GM15510 (cell line): ENCODE data around the gene GBX2.

Experiments
- POLR2A ChIP-seq: IDR thresholded peaks from 3 replicates; pipeline ENCODE4 v1.6.1; 2011; ENCODE audit warnings: borderline replicate concordance; ENCODE audit not compliant: insufficient read length; ENCODE audit errors: extremely low read depth

The GBX2 gene

GRCh38 chr2:236156095-236156859 is 11.9 kb downstream of the GBX2 start:
- TF ChIP-seq POLR2A, result no peak

- no peak for TF ChIP-seq POLR2A
These were observed 12.8 kb downstream of the GBX2 start for GRCh38 chr2:236155406-236155805.

GRCh38 chr2:236146436-236146835 is 21.8 kb downstream of the GBX2 start:
- TF ChIP-seq POLR2A, result no peak

DNA sequence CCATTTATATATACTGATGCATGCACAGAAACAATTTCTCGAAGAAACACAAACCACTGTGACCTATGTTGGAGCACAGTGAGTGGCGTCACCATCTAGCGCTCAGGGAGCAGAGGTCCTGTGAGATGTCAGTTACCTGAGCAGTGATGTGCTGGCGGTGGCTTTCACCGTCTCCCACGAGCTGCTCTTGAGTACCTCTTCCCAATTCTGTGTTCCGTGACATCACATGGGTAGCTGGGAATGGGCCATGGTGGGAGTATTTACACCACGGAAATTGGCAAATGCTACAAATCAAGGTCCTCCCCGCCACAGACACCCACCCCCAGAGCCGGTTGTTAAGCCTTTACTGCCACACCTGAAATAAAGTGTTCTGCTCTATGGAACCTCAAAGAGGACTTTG is 24.4 kb downstream of the GBX2 start:
- no peak for TF ChIP-seq POLR2A

- TF ChIP-seq POLR2A, result no peak
These were observed 31.1 kb downstream of the GBX2 start for GRCh38 chr2:236137066-236137465.

DNA sequence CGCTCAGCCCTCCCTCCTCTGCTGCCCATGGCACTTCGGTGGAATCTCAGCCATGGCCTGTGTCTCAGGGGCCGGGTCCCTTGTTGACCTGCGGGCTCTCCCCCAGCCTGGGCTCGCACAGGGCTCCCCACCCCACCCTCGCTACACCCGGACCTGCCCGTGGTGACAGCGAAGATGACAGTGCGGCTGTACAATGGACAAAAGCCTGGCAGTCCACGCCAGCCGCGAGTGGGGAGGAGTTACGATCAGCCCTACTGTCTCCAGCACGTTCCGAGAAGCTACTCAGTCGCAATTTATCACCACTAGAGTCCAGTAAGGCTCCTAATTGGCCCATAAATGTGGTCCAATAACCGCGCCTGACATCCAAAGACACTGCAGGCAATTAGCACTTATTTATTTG is 31.6 kb downstream of the GBX2 start:
- no peak for TF ChIP-seq POLR2A

GRCh38 chr2:236133410-236134012 is 34.7 kb downstream of the GBX2 start:
- no peak for TF ChIP-seq POLR2A

- TF ChIP-seq POLR2A, result no peak
These were observed 37.0 kb downstream of the GBX2 start for GRCh38 chr2:236131073-236131692.

DNA sequence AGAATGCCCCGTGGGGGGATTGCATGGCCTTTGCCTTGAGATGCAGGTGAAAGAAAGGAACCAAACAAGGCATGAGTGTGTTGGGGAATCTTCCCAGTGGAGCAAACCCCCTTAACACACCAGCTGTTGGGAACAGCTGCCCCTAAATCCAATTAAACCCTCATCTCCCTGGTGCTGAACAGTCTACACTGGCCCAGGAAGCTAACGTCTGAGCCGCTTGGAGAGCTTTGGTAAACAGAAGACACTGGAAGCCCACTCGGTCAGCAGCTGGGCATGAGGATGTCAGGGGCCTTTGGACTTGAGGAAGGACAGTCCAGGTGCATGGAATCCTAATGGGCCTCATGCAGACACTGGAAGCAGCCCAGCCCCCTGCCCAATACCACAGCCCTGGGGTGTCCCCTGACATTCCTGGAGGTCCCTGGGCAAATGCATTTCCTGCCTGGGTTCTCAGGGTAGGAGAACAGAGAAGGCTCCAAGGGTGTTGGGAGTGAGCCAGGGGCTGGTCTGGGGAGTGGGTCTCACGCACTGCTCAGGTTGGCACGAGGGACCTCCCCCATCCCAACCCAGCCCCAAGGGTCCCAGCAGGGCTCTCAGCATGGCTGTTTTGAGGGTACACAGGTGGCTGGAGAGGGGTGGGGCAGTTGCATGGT is 37.7 kb downstream of the GBX2 start:
- TF ChIP-seq POLR2A, result no peak

- TF ChIP-seq POLR2A, result no peak
These were observed 38.3 kb downstream of the GBX2 start for GRCh38 chr2:236129935-236130334.

- no peak for TF ChIP-seq POLR2A
These were observed 39.9 kb downstream of the GBX2 start for GRCh38 chr2:236128321-236128720.

DNA sequence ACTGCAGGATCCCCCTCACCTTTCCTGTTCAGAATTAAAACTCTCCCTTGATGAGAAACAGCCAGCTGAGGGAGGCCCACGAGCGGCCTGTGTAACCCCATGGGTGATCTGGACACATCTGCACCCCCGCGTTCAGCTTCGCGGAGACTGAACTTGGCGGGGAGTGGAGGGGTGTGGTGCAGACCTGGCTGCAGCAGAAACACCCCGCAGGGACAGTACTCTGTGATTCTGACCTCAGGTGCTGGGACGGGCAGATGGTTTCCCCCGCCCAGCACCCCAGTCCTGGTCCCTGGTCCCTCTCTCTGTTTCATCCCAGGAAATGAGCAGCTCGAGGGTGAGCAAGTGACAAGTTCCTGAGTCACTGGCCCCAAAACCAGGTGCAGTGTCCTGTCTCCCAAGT is 41.2 kb downstream of the GBX2 start:
- TF ChIP-seq POLR2A, result no peak

- no peak for TF ChIP-seq POLR2A
These were observed 42.6 kb downstream of the GBX2 start for GRCh38 chr2:236125541-236125940.

- no peak for TF ChIP-seq POLR2A
These were observed 43.8 kb downstream of the GBX2 start for GRCh38 chr2:236124182-236124893.

DNA sequence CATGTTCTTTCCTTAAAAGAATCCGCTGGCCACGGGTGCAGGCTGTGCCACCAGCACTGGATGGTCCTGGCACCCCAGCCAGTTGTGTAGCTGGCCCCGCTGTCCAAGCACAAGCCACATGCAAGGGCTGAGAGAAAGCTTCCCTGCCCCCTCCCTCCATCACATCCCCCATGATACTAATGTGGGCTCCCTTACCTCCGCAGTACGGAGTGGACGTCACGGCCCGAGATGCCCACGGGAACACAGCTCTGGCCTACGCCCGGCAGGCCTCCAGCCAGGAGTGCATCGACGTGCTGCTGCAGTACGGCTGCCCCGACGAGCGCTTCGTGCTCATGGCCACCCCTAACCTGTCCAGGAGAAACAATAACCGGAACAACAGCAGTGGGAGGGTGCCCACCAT is 44.5 kb downstream of the GBX2 start:
- no peak for TF ChIP-seq POLR2A

GRCh38 chr2:236122236-236122635 is 46.0 kb downstream of the GBX2 start:
- TF ChIP-seq POLR2A, result no peak

DNA sequence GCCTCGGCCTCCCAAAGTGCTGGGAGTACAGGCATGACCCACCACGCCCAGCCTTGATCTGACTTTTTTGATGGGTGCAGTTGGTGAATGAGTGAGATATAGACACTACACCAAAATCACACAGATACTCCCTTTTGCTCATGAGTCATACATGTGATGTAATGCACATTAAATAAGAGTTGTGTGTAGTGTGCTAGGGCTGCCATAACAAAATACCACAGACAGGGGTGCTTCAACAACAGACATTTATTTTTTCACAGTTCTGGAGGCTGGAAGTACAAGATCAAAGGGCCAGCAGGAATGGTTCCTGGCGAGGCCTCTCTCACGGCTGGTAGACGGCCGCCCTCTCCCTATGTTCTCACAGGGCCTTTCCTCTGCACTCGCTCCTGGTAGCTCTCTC is 46.6 kb downstream of the GBX2 start:
- no peak for TF ChIP-seq POLR2A
